HUES6 (cell line): ENCODE measurements around the gene KRI1.
"Not testable (repeated sequence)": the region's sequence is repeated elsewhere in the genome, so short reads cannot be mapped to it uniquely, and the experiment has no call there.

Source experiments
- H3K27ac ChIP-seq: 2 replicates; pipeline ENCODE4 v1.7.0; 2013; ENCODE audit warnings: low read depth, mild to moderate bottlenecking, low read length, inconsistent platforms
- H3K27me3 ChIP-seq: 2 replicates; pipeline ENCODE4 v1.6.1; 2013; ENCODE audit warnings: low read length; ENCODE audit not compliant: control insufficient read depth, insufficient read depth
- H3K36me3 ChIP-seq: 2 replicates; pipeline ENCODE4 v1.6.1; 2013; ENCODE audit warnings: low read length; ENCODE audit not compliant: control insufficient read depth, insufficient read depth
- H3K4me1 ChIP-seq: 2 replicates; pipeline ENCODE4 v1.6.1; 2013; ENCODE audit warnings: low read length; ENCODE audit not compliant: control insufficient read depth, insufficient read depth
- H3K4me3 ChIP-seq: 2 replicates; pipeline ENCODE4 v1.5.1; 2013; ENCODE audit warnings: low read depth, low read length
- H3K9ac ChIP-seq: one replicate; pipeline ENCODE4 v1.6.1; 2013; ENCODE audit warnings: mild to moderate bottlenecking, low read length
- H3K9me3 ChIP-seq: 2 replicates; pipeline ENCODE4 v1.6.1; 2013; ENCODE audit warnings: low read depth, low read length; ENCODE audit not compliant: control insufficient read depth, insufficient read depth

The KRI1 gene

DNA sequence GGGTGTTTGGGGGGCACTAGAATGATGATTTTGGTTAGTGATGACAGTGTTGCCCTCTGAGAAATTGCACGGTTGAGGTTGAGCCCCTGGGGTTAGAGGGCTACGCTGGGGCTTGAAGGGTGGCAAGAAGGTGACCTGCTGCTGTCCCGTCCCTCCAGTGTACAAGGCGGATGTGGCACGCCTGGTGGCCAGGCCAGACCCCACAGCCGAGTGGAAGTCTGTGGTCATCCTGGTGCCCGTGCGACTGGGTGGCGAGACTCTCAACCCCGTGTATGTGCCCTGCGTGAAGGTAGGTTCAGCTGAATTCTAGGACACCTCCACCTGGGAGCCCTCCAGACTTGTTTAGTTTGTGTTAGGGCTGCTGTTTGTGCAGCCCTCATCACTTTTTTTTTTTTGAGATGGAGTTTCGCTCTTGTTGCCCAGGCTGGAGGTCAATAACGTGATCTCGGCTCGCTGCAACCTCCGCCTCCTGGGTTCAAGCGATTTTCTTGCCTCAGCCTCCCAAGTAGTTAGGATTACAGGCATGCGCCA, 17.0 kb downstream of the KRI1 start:
- Histone ChIP-seq H3K27me3 (no peaks in the 10 kb centered on the region), H3K27ac (no peak overlapping the region), H3K9ac (no peak overlapping the region), H3K9me3 (no peaks in the 10 kb centered on the region), H3K4me3 (no peak overlapping the region), H3K4me1 (peaks cover 4% of the 10 kb centered on the region; the same call in 1 of the 2 replicates), H3K36me3 (peaks cover 54% of the 10 kb centered on the region)

DNA sequence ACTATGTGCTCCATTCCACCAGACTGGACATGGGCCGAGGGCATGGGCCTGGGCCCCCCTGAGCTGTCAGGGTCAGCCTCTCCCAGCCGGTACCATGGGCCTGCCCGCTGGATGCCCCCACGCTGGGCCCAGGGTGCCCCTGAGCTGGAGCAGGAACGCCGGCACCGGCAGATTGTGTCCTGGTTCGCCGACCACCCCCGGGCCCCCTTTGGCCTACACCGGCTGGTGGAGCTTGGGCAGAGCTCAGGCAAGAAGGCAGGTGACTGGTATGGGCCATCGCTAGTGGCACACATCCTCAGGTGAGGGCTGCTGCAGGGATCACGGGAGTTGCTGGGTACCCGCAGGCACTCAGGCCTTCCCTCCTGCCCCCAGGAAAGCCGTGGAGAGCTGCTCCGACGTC, 19.0 kb downstream of the KRI1 start:
- H3K9me3 ChIP-seq = no peaks in the 10 kb centered on the region
- peaks cover 4% of the 10 kb centered on the region; the same call in 1 of the 2 replicates for H3K4me1 ChIP-seq
- H3K9ac ChIP-seq = no peak overlapping the region
- peaks cover 34% of the 10 kb centered on the region for H3K36me3 ChIP-seq
- no peaks in the 10 kb centered on the region for H3K27me3 ChIP-seq
- no peak overlapping the region for H3K27ac ChIP-seq
- no peak overlapping the region for H3K4me3 ChIP-seq

DNA sequence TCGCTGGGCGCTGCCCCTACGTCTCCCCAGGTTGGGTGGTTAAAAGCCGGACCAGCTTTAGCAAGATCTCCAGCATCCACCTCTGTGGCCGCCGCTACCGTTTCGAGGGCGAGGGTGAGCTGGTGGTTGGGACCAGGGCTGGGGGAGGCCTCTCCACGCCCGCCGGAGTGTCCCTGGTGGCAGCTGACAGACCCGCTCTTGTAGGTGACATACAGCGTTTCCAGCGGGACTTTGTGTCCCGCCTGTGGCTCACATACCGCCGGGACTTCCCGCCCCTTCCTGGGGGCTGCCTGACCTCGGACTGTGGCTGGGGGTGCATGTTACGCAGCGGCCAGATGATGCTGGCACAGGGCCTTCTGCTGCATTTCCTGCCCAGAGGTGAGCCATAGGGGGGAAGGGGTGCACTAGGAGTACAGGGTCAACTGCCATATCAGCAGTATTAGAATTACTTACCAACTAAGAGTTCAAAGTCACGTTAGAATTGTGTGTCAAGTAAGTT, 21.0 kb downstream of the KRI1 start:
- no peak overlapping the region for H3K27ac ChIP-seq

GRCh38 chr19:10544242-10544752, 21.5 kb downstream of the KRI1 start:
- H3K27me3 ChIP-seq = no peaks in the 10 kb centered on the region
- H3K4me1 ChIP-seq = peaks cover 4% of the 10 kb centered on the region; the same call in 1 of the 2 replicates
- H3K4me3 ChIP-seq = peak overlapping the region; percentile 94
- peak overlapping the region; percentile 88 for H3K9ac ChIP-seq
- H3K27ac ChIP-seq = peak overlapping the region; percentile 80; the same call in 1 of the 2 replicates
- no peaks in the 10 kb centered on the region for H3K9me3 ChIP-seq
- peaks cover 23% of the 10 kb centered on the region for H3K36me3 ChIP-seq

More for the DNA sequence above, 21.0 kb downstream of the KRI1 start:
- Histone ChIP-seq H3K4me1 (peaks cover 4% of the 10 kb centered on the region; the same call in 1 of the 2 replicates), H3K36me3 (peaks cover 26% of the 10 kb centered on the region), H3K9ac (no peak overlapping the region), H3K27me3 (no peaks in the 10 kb centered on the region), H3K9me3 (no peaks in the 10 kb centered on the region), H3K4me3 (peak overlapping the region; percentile 94)

GRCh38 chr19:10543420-10544241, 22.2 kb downstream of the KRI1 start, which contains the start of gene ATG4D:
ATG4D (plus strand) TSS chr19:10543904; CDS start chr19:10544091, 187 bp downstream.
- Histone ChIP-seq H3K4me3 (peak within 1 kb of the TSS; percentile 94), H3K27me3 (no peaks in the 10 kb centered on the region), H3K9ac (peak within 1 kb of the TSS; percentile 88), H3K9me3 (no peaks in the 10 kb centered on the region), H3K4me1 (peaks cover 4% of the 10 kb centered on the region; the same call in 1 of the 2 replicates), H3K27ac (peak within 1 kb of the TSS; percentile 80; the same call in 1 of the 2 replicates), H3K36me3 (peaks cover 18% of the 10 kb centered on the region)

DNA sequence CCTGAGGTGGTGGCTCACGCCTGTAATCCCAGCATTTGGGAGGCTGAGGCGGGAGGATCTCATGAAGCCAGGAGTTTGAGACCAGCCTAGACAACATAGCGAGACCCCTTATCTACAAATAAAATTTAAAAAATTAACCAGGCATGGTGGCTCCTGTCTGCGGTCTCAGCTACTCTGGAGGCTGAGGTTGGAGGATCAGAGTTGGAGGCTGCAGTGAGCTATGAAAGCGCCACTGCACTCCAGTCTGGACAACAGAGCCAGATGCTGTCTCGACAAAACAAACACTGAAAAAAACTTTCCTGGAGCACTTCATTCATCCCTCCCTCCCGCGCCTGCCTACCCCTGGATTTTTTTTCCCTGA, 22.8 kb downstream of the KRI1 start:
- peaks cover 4% of the 10 kb centered on the region; the same call in 1 of the 2 replicates for H3K4me1 ChIP-seq
- peak overlapping the region; percentile 94 for H3K4me3 ChIP-seq
- no peaks in the 10 kb centered on the region for H3K27me3 ChIP-seq
- no peak overlapping the region for H3K27ac ChIP-seq
- no peak overlapping the region for H3K9ac ChIP-seq
- H3K36me3 ChIP-seq = peaks cover 13% of the 10 kb centered on the region
- no peaks in the 10 kb centered on the region for H3K9me3 ChIP-seq

GRCh38 chr19:10539016-10539415, 26.8 kb downstream of the KRI1 start:
- not testable (repeated sequence) for H3K27ac ChIP-seq, H3K4me3 ChIP-seq, H3K9ac ChIP-seq, H3K4me1 ChIP-seq, H3K9me3 ChIP-seq, H3K27me3 ChIP-seq, H3K36me3 ChIP-seq

DNA sequence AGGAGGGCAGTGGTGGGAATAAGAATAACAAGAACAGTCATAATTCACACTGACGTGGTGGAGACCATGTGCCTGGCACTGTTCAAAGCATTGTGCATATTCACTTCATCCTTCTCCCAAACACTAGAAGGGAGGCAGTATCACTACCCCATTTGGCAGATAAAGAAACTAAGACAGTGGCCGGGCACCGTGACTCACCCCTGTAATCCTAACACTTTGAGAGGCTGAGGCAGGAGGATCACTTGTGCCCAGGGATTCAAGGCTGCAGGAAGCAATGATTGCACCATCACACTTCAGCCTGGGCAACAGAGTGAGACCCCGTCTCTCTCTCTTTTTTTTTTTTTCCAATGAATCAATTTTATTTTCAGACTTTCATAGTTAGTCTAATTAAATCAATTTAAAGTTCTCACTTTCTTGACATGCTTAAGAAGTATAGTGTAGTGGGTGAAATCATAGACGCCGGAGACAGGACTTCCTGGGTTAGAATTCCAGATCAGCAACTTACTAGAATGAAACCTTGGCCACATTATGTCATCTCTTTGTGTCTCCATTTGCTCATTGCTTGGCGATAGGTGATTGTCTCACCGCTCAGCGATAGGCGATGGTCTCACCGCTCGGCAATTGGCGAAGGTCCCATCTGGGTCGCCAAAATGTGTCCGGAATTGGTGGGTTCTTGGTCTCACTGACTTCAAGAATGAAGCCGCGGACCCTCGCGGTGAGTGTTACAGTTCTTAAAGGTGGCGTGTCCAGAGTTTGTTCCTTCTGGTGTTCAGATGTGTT, 27.4 kb downstream of the KRI1 start:
- H3K27ac ChIP-seq = no peak overlapping the region
- H3K36me3 ChIP-seq = no peaks in the 10 kb centered on the region
- no peaks in the 10 kb centered on the region for H3K9me3 ChIP-seq

DNA sequence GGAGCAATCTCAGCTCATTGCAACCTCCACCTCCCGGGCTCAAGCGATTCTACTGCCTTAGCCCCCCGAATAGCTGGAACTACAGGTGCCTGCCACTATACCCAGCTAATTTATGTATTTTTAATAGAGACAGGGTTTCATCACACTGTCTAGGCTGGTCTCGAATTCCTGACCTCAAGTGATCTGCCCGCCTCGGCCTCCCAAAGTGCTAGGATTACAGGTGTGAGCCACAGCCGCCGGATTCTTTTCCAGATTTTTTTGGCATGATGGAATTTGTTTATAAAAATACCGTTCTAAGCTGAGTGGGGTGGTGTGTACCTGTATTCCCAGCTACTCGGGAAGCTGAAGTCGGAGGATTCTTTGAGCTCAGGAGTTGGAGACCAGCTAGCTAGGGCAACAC, 28.1 kb downstream of the KRI1 start:
- Histone ChIP-seq H3K4me3 (no peak overlapping the region), H3K36me3 (no peaks in the 10 kb centered on the region), H3K27me3 (no peaks in the 10 kb centered on the region), H3K4me1 (no peaks in the 10 kb centered on the region), H3K9me3 (no peaks in the 10 kb centered on the region), H3K9ac (no peak overlapping the region), H3K27ac (no peak overlapping the region)

More for the DNA sequence above, 27.4 kb downstream of the KRI1 start:
- no peaks in the 10 kb centered on the region for H3K27me3 ChIP-seq
- H3K9ac ChIP-seq = no peak overlapping the region
- no peak overlapping the region for H3K4me3 ChIP-seq
- no peaks in the 10 kb centered on the region for H3K4me1 ChIP-seq

- Histone ChIP-seq H3K9ac (no peak overlapping the region), H3K4me1 (no peaks in the 10 kb centered on the region), H3K9me3 (0 out of 2 replicates have a peak, but pooled peaks cover 3% of the 10 kb centered on the region), H3K36me3 (no peaks in the 10 kb centered on the region), H3K27ac (no peak overlapping the region), H3K4me3 (no peak overlapping the region), H3K27me3 (no peaks in the 10 kb centered on the region)
Measured at GRCh38 chr19:10535613-10536012, 30.2 kb downstream of the KRI1 start.
